BJ (cell line): ENCODE results near the gene DPP6. TPM values are rescaled to one million over a fixed set of nuclear protein-coding genes. Genes with fewer than 3 reads are reported as not detected.

Experiments used
- CTCF ChIA-PET: fragments of 350-600 bp; formaldehyde crosslinking; extraction: SDS; loops from one replicate; lab custom pipeline; 2021; ENCODE audit warnings: antibody characterized with exemption, inconsistent platforms; lab: Yijun Ruan, JAX
- POLR2A ChIA-PET: fragments of 300-600 bp; sonication (Branson Sonifier 250); formaldehyde crosslinking; extraction: SDS; loops from one replicate; lab custom pipeline; 2021; ENCODE audit warnings: antibody characterized with exemption; lab: Charles Lee
- DNase-seq: peaks from one replicate; pipeline ENCODE4 v3.0.0-alpha.2; 2011; ENCODE audit warnings: low read depth
- H3K27me3 ChIP-seq: 2 replicates; pipeline ENCODE4 v1.6.0; 2011; ENCODE audit warnings: low read length; ENCODE audit not compliant: control insufficient read depth, insufficient read depth
- H3K36me3 ChIP-seq: 2 replicates; pipeline ENCODE4 v1.5.1; 2011; ENCODE audit warnings: low read length; ENCODE audit not compliant: control insufficient read depth, insufficient read depth
- H3K4me3 ChIP-seq: 2 replicates; pipeline ENCODE4 v1.5.1; 2011; ENCODE audit warnings: low read depth, mild to moderate bottlenecking, control low read depth, low read length
- polyA plus RNA-seq: library from polyadenylated mRNA; depleted of rRNA; stranded (reverse); fragments of >200 nt; gene quantifications from 2 replicates; pipeline ENCODE4 v1.2.3, GENCODE V29; 2011
- TF ChIP-seq, protein P1 (sequence below): IDR thresholded peaks from 2 replicates; pipeline ENCODE4 v1.5.1; 2011; ENCODE audit warnings: low read depth, mild to moderate bottlenecking, control low read depth, inconsistent platforms, low read length, moderate library complexity; ENCODE audit not compliant: insufficient read depth

DPP6 gene
- polyA plus RNA-seq, 1 experiment: not detected

GRCh38 chr7:154729056-154729455 lies 676.9 kb downstream of the DPP6 start:
- H3K4me3 ChIP-seq: no peak overlapping the region
- no peaks in the 10 kb centered on the region for H3K27me3 ChIP-seq
- TF ChIP-seq, protein P1, sequence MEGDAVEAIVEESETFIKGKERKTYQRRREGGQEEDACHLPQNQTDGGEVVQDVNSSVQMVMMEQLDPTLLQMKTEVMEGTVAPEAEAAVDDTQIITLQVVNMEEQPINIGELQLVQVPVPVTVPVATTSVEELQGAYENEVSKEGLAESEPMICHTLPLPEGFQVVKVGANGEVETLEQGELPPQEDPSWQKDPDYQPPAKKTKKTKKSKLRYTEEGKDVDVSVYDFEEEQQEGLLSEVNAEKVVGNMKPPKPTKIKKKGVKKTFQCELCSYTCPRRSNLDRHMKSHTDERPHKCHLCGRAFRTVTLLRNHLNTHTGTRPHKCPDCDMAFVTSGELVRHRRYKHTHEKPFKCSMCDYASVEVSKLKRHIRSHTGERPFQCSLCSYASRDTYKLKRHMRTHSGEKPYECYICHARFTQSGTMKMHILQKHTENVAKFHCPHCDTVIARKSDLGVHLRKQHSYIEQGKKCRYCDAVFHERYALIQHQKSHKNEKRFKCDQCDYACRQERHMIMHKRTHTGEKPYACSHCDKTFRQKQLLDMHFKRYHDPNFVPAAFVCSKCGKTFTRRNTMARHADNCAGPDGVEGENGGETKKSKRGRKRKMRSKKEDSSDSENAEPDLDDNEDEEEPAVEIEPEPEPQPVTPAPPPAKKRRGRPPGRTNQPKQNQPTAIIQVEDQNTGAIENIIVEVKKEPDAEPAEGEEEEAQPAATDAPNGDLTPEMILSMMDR: no peak
- DNase-seq: no peak
- CTCF ChIA-PET: no interaction called here
- POLR2A ChIA-PET: no interaction called here
- no peaks in the 10 kb centered on the region for H3K36me3 ChIP-seq

GRCh38 chr7:154735766-154736165 lies 683.6 kb downstream of the DPP6 start:
- no peak for DNase-seq
- H3K36me3 ChIP-seq: no peaks in the 10 kb centered on the region
- H3K4me3 ChIP-seq: no peak overlapping the region
- ChIA-PET POLR2A (no interaction called here), CTCF (no interaction called here)
- TF ChIP-seq, protein P1: no peak
- H3K27me3 ChIP-seq: no peaks in the 10 kb centered on the region

DNA sequence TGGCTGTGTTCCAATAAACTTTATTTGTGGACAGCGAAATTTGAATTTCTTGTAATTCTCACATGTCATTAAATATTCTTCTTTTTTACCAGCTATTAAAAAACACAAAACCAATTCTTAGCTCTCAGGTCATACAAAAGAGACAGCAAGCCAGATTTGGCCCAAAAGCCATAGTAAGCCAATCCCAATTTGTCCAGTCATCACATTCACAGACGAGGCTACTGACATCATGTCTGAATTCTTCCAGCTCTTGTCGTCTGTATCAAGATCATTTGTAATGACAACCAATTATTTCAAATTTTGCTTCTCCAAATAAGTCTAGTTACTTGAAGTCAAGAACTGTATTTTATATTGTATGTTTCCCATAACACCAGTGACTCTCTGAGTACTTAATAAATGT lies 684.2 kb downstream of the DPP6 start:
- TF ChIP-seq, protein P1: no peak
- ChIA-PET POLR2A (no interaction called here), CTCF (no interaction called here)
- Histone ChIP-seq H3K4me3 (no peak overlapping the region), H3K36me3 (no peaks in the 10 kb centered on the region), H3K27me3 (no peaks in the 10 kb centered on the region)
- no peak for DNase-seq

- ChIA-PET POLR2A (no interaction called here), CTCF (no interaction called here)
- H3K27me3 ChIP-seq: no peaks in the 10 kb centered on the region
- no peak overlapping the region for H3K4me3 ChIP-seq
- TF ChIP-seq, protein P1: no peak
- H3K36me3 ChIP-seq: no peaks in the 10 kb centered on the region
- no peak for DNase-seq
These were observed 686.0 kb downstream of the DPP6 start for GRCh38 chr7:154738216-154738615.

DNA sequence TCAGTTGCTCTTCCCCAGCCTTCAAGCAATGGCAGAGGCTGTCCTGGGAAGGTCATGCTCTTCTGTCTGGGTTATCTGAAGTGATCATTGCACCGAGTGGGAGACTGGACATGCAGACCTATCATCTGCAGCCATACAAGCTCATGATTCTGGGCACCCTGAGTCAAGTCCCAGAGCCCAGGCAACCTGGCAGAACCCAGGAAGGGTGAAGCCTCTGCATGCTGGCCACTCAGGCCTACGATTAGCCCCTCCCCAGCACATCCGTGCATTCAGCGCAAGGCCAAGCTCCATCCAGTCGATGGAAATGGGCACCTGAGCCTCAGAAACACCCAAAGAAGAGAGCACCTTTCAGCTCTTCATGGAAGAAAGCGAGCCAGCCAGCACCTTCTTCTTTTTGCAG lies 688.9 kb downstream of the DPP6 start:
- ChIA-PET CTCF (no interaction called here), POLR2A (no interaction called here)
- Histone ChIP-seq H3K4me3 (no peak overlapping the region), H3K36me3 (no peaks in the 10 kb centered on the region), H3K27me3 (no peaks in the 10 kb centered on the region)
- no peak for DNase-seq
- TF ChIP-seq, protein P1: no peak
